ENCODE results near the gene PMEPA1. TPM values are rescaled to one million over a fixed set of nuclear protein-coding genes. Genes with fewer than 3 reads are reported as not detected.

Gene PMEPA1
- total RNA-seq, 1 donor from 2014 or later: 56.8 TPM

DNA sequence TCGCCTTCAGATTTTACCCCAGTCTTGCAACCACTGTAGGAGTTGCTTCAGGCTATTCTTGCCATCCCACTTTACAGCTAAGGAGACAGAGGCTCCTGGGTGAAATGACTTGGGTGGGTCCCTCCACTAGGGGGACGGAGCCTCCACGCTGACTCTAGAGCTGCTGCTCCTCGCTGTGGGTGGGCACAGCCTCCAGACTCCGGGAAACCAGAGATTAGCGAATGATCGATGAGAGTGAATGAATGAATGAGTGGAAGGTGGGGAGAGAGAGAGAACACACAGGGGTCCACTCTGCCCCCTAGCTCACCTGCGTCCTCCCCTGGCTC, 100.0 kb downstream of the PMEPA1 start:
- TF ChIP-seq, protein P1, sequence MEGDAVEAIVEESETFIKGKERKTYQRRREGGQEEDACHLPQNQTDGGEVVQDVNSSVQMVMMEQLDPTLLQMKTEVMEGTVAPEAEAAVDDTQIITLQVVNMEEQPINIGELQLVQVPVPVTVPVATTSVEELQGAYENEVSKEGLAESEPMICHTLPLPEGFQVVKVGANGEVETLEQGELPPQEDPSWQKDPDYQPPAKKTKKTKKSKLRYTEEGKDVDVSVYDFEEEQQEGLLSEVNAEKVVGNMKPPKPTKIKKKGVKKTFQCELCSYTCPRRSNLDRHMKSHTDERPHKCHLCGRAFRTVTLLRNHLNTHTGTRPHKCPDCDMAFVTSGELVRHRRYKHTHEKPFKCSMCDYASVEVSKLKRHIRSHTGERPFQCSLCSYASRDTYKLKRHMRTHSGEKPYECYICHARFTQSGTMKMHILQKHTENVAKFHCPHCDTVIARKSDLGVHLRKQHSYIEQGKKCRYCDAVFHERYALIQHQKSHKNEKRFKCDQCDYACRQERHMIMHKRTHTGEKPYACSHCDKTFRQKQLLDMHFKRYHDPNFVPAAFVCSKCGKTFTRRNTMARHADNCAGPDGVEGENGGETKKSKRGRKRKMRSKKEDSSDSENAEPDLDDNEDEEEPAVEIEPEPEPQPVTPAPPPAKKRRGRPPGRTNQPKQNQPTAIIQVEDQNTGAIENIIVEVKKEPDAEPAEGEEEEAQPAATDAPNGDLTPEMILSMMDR (IDR thresholded peaks at IDR 0.05): no peak
- intact Hi-C loops (cut with DNase I): no loop called here
- DNase-seq (ENCODE audit: low spot score in 2 of 2): no peak

DNA sequence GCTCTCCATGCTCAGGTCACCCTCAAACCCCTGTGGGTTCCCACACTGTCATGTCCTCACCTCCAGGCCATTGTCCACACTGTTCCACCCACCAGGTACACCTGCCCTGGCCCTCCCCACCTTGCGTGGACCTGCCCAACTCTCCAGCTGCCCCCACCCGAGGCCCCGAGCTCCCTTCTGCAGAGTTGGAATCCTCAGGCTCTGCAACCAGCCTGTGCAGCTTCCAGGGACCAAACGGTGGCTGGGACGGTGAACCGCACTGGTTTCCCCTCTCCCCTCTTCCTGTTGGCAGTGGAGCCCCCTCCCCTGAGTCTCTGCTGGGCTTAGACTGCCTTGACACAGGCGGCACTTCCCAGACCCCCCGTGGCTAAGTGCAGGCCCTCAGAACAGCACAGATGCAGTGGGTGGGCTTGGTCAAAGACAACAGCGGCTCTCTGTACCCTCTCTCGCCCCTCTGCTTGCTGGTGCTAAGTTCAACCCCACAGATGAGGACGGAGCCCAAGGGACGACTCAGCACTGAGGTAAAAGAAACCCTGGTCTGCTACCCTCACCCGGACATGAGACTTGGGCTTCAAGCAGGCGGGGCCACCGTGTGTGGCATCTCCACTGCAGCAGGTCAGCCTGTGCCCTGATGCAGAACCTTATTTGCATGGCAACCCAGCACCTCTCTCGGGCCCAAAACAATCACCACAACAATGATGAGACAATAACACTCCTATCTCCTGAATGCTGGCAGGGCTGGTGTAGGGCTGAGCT, 100.6 kb downstream of the PMEPA1 start:
- H3K27ac ChIP-seq: no peak overlapping the region
- TF ChIP-seq, protein P1 (IDR thresholded peaks at IDR 0.05): no peak
- H3K9me3 ChIP-seq: no peaks in the 10 kb centered on the region
- no peak overlapping the region for H3K4me3 ChIP-seq
- intact Hi-C loops (cut with DNase I): no loop called here
- H3K36me3 ChIP-seq: no peaks in the 10 kb centered on the region
- no peaks in the 10 kb centered on the region for H3K27me3 ChIP-seq
- H3K4me1 ChIP-seq: no peaks in the 10 kb centered on the region
- DNase-seq (ENCODE audit: low spot score in 2 of 2): no peak

More for the DNA sequence above, 100.0 kb downstream of the PMEPA1 start:
- Histone ChIP-seq H3K27me3 (no peaks in the 10 kb centered on the region), H3K9me3 (no peaks in the 10 kb centered on the region), H3K4me1 (no peaks in the 10 kb centered on the region), H3K4me3 (no peak overlapping the region), H3K27ac (no peak overlapping the region), H3K36me3 (no peaks in the 10 kb centered on the region)

GRCh38 chr20:57608516-57608915, 101.3 kb downstream of the PMEPA1 start:
- DNase-seq (ENCODE audit: low spot score in 2 of 2): no peak
- intact Hi-C loops (cut with DNase I): no loop called here
- H3K27me3 ChIP-seq: no peaks in the 10 kb centered on the region

DNA sequence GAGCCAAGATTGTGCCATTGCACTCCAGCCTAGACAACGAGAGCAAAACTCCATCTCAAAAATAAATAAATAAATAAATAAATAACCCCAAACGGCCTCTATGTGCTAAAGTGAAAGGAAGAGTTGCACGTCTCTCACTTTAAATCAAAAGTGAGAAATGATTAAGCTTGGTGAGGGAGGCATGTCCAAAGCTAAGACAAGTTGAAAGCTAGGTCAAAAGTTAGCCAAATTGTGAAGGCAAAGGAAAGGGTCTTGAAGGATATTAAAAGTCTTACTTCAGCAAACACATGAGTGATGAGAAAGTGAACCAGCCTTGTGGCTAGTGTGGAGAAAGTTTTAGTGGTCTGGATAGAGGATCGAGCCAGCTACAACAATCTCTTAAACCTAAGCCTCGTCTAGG, 103.9 kb downstream of the PMEPA1 start:
- TF ChIP-seq, protein P1 (IDR thresholded peaks at IDR 0.05): no peak
- Histone ChIP-seq H3K27me3 (no peaks in the 10 kb centered on the region), H3K36me3 (no peaks in the 10 kb centered on the region), H3K4me1 (no peaks in the 10 kb centered on the region), H3K27ac (no peak overlapping the region), H3K4me3 (no peak overlapping the region), H3K9me3 (no peaks in the 10 kb centered on the region)
- DNase-seq (ENCODE audit: low spot score in 2 of 2): no peak
- intact Hi-C loops (cut with DNase I): no loop called here

More at GRCh38 chr20:57608516-57608915, 101.3 kb downstream of the PMEPA1 start:
- H3K36me3 ChIP-seq: no peaks in the 10 kb centered on the region
- H3K4me3 ChIP-seq: no peak overlapping the region
- no peak overlapping the region for H3K27ac ChIP-seq
- no peaks in the 10 kb centered on the region for H3K9me3 ChIP-seq
- TF ChIP-seq, protein P1 (IDR thresholded peaks at IDR 0.05): no peak
- no peaks in the 10 kb centered on the region for H3K4me1 ChIP-seq

DNA sequence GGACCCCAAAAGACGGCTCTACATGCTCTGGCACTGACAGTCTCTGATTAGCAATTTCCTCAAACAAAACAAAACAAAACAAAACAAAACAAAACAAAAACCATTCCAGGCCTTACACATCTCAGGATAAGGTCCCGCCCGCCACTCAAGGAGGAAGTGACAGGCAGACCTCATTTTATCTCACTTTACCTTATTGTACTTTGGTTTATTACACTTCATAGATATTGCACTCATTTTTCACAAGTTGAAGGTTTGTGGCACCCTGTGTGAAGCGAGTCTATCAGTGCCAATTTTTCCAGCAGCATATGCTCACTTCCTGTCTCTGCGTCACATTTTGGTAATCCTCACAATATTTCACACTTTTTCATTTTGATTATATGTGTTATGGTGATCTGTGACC, 104.8 kb downstream of the PMEPA1 start:
- Histone ChIP-seq H3K27me3 (no peaks in the 10 kb centered on the region), H3K27ac (no peak overlapping the region), H3K4me1 (no peaks in the 10 kb centered on the region), H3K4me3 (no peak overlapping the region), H3K36me3 (no peaks in the 10 kb centered on the region), H3K9me3 (no peaks in the 10 kb centered on the region)
- DNase-seq (ENCODE audit: low spot score in 2 of 2): no peak
- intact Hi-C loops (cut with DNase I): no loop called here
- TF ChIP-seq, protein P1 (IDR thresholded peaks at IDR 0.05): no peak
